Right ventricle myocardium superior (tissue), 1 donor: ENCODE data around the gene PRDM16. TPM values are rescaled to one million over a fixed set of nuclear protein-coding genes. Genes with fewer than 3 reads are reported as not detected.

Experiments used
- ATAC-seq: fragments of 200-7000 bp; cut with Tn5 transposase; one replicate; pipeline ENCODE4 v1.9.1; 2020; ENCODE audit warnings: mild to moderate bottlenecking; ENCODE audit not compliant: poor library complexity
- DNase-seq: peaks from one replicate; pipeline ENCODE4 v3.0.0-alpha.2; 2020
- intact Hi-C: fragments of 100-400 bp; cut with DNase I; formaldehyde crosslinking; loops from one replicate; pipeline ENCODE4 v1.11.2; 2022
- total RNA-seq: library from RNA; stranded (reverse); fragmentation: NEBNext Ultra II Directional; extraction: Animal tissue kit (Norgen Biotek cat#: 25700); gene quantifications from one replicate; pipeline ENCODE4 v1.2.1, GENCODE V29; 2021
- donor health status: DM: no; HTN: yes; CAD: no; lungs with severe emphysema.

Gene PRDM16
- total RNA-seq, 1 donor from 2014 or later, result 14.2 TPM

DNA sequence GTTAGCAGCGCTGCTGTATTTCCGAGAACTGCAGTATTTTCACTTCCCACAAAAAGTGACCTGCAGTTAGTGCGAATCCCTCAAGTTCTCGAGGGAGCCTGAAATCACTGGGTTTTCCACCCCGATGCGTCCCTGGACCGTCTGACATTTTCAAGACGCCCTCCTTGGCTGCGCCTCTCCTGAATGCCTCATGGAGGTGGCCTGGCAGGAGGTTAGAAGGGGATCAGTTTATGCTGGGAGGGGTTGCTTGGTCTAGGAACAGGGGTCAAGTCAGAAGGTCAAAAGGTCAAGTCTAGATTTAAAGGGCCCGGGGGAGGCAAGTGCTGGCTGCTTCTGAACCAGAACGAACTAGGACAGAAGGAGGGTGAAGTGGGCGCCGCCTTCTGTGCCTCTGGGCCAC is 176.8 kb downstream of the PRDM16 start:
- DNase-seq (no peak), ATAC-seq (no peak)
- intact Hi-C loops, result no loop called here

DNA sequence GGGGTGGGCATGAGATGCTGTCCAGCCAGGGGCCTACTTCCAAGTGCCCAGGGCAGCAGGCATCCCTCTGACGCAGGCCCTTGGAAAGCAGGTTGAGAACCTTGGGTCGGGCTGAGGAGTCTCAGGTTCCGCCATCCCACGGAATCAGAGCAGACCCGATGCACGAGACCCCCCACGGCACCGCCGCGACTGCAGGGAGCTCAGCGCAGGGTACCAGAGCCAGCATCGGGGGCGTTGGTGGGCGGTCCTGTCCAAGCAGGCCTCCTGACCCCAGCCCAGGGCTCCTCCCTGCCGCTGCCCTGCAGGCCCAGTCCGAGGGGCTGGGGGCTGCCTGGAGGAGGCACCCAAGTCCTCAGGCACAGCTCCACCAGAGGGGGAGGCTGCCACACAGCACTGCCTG is 177.2 kb downstream of the PRDM16 start:
- intact Hi-C loops, result no loop called here
- ATAC-seq (no peak), DNase-seq (no peak)

DNA sequence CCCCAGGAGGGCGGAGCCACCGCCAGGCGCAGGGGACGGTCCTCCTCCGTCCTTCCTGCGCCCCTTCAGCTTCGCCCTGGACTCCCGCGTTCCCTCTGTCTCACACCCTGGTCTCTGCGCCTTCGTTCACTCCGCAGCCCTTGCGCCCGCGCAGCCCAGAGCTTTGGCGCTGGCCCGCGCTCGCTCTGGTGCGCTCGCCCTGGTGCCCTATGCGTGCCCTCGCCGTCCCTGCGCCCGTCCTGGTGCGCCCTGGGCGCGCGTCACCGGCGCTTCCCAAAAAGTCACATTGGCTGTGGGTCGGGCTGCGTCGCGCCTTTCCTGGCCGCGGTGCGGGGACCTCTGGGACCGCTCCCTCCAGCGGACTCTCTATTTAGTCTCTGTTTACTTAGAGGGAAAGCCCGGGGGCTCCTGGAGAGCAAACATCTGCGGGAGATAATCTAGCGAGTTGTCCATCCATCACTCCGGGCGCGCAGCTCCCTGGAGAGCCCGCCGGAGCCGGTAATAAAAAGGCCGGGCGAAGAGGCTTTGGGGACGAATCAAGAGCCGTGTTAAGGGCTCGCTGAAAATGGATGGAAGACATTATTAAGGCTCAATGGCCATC is 178.6 kb downstream of the PRDM16 start:
- intact Hi-C loops, result no loop called here
- ATAC-seq, result no peak

DNA sequence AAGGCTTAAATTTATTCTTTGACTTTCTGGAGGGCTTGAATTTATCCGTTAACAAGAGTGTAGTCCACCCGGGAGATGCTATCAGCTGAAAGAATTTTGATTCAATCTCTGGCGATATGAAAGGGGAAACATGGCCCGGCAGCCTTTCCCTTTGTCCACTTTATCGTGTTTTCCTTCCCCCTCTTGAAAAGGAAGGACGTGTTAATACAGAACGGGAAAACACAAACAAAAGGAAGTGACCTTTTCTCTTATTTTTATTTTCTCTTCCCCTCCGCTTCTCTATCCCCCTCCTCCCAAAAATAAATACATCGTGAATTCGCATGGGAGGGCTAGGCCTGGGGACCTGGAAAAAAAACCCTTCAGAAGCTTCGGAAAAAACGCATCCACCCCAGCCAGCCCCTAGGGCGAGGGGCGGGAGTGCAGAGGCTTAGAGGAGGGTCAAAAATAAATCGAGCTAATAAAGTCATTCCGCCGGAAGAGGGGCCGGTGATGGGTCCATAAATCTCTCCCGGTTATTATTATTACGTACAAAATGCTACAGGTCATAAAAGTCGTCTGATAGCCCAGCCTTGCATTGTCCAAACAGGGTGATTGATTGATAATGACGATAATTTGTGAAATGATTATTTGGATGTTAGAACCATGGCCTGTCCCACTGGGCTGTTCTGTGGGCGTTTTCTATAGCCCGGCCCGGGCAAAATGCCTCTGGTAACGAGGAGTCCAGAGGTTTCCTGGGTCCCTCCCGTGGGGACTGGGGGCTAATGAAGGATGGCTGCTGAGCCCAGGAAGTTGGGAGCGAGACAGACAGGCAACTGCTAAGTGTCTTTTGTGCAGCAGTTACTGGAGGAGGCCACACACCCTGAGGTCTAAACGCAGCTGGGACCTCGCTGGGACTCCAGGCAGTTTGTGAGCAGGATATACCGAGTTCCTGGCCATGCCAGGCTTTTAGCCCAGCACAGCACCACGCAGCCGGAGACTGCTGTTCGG is 179.4 kb downstream of the PRDM16 start:
- DNase-seq, result no peak
- ATAC-seq, result no peak
- intact Hi-C loops, result no loop called here

More for the DNA sequence above, 178.6 kb downstream of the PRDM16 start:
- DNase-seq, result no peak

DNA sequence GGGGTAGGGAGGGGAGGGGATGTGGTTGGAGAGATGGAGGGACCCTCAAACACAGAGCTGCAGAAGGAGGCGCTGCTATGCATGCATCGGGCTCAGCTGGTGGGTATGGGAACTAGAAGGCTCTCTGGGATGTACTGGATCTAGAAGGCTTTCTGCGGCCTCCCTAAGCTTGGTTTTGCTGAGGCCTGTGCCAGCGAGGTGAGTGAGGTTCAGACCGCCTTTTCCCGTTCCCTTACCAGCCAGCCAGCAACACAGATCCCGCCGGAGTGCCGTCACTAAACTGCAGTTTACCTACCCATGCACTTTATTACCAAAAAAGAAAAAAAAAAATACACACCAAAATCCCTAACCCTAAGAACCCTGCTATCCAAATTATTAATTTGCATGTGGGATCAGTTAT is 180.2 kb downstream of the PRDM16 start:
- intact Hi-C loops, result no loop called here
- ATAC-seq (no peak), DNase-seq (no peak)

DNA sequence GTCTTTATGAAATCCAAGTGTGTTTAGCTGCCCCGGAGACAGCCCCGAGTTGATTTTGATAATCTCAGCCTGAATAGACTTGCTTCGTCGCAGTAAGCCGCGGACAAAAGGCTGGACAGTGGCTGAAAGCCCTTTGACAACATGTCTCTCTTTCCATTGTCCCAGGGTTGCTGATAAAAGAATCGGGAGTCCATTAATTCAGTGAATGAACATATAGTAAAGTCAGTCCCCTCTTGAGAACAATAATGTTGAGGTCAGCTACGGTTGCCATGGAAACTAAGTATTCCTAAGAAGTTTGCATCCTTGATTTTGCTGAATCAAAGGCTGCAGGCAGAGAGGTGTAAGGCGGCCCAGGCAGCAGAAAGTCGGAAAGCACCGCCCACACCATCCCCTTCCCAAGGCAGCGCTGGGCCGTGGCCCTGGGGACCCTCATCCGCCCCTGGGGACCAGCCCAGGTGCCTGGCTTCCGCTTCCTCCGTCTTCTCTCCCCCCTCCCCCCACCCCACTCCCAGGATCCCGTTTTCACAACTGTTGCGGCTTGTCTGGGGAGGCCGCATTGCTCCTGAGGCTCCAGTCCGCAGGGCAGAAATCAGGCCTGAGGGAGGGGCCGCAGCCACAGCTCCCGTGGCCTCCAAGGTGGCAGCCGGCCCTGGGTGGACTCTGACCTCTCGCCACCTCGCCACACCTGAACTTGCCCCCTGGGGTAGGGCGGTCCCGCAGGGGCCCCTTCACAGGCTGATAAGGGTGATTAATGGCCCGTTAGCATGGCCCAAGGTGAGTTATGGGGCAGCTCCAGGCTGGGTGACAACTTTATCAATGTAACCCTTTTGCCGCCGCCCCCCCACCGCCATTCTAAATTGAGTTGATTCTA is 180.9 kb downstream of the PRDM16 start:
- DNase-seq (no peak), ATAC-seq (no peak)
- intact Hi-C loops, result no loop called here

DNA sequence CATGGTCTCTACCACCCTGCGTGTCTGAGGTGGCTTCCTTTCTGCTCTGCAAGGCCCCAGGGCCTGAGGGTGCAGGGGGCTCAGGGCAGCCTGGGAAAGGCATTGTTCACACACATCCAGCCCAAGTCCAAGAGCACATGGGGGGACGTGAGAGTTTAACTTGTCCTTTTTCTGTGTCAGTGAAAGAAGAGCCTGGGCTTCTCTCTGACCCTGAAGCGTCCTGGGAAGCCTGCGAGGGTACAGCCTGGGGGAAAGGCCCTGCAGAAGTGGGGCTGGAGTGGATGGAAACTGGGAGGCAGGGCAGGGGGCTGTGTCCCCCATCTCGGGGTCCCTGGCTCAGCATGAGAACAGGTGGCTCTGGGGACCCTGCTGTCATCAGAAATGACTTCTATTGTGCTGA is 181.6 kb downstream of the PRDM16 start:
- intact Hi-C loops, result no loop called here
- ATAC-seq (no peak), DNase-seq (no peak)

DNA sequence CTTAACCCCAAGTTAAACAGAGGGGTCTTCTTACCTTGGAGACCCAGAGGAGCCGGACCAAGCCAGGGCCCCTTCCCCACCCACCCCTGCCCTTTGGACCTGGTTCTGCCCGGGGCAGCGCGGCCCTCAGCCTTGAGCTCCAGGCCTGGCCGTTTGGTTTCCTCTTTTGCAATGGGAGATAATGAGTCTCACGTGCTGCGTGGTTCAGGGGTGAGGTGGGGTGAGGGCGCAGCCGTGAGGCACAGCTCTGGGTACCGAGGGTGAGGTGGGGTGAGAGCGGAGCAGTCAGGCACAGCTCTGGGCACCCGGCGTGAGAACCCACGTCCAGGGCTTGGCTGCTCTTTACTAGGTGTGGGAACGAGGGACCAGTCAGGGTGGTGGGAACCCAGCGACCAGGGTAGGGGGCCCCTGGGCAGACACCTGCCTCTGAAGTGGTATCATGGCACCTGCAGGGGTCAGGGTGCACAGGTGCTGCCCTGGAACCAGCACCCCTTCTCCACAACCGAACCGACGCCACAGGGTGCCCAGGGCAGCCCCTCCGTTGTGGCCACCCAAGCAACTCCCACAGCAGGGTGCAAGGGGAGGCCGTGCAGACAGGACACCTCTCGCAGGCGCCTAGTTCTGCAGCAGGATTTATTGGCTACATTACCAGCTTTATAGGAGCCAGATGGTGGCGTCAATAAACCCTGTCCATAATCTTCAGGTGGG is 182.2 kb downstream of the PRDM16 start:
- DNase-seq (no peak), ATAC-seq (no peak)
- intact Hi-C loops, result no loop called here

DNA sequence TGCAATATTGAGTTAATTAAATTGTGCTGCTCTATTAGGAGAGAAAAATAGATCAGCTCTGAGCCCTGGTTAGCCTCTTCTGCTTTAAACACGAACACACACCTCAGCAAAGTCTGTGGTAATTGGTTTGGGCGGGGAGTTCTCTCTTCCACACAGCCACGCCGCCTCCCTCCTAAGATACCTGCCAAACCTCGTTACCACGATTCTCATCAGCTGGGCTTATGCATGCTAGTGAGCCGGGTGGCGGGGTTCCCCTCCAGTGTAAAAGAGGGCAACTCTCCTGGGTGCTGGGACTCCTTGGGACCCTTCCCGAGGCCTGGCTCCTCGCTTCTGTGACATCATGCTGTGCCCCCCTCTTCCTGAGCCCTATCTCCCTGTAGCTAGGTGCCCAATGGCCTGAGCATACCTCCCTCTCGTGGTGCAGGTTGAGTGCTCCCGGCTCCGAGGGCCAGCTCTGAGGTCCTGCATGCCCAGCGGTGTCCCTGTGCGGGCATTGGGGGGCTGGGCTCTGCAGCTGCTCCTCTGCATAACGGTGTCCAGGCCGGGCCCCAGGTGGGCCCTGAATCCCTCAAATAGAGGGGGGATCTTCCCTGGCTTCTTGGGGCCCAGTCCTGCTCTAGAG is 182.9 kb downstream of the PRDM16 start:
- DNase-seq (no peak), ATAC-seq (no peak)
- intact Hi-C loops, result no loop called here

DNA sequence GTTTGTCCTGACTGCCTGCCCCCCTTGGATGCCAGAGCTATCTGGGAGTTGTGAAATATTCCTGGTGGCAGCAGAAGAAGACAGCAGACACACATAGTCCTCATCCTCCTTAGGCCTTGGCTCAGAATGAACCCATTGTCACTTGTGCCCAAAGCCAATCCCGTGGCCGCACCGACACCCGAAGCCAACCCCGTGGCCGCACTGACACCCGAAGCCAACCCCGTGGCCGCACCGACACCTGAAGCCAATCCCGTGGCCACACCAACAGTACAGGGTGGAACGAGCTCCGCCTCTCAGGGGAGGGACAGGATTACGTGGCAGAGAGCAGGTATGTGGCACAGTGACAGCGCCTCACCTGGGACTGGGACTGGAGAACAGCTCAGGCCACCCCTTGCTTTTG is 186.7 kb downstream of the PRDM16 start:
- DNase-seq, result no peak
- intact Hi-C loops, result no loop called here
- no peak for ATAC-seq

DNA sequence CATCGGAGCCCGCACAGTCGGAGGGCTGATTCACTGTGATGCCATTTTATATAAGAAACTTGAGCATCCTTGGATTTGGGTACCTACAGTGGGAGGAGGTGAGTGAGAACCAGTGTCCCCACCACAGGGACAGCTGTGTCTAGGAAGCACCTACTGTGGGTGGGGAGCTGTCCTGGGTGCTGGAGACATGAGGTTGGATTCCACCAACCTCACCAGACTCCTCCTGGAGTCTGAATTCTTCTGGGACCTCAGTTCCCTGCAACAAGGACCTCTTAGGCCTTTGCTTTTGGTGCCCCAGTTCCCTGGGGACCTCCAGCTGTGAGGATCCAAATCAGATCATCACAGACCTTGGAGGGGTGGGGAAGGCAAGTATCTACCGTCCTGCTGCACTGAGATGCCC is 188.8 kb downstream of the PRDM16 start:
- no peak for DNase-seq
- intact Hi-C loops, result no loop called here
- no peak for ATAC-seq

DNA sequence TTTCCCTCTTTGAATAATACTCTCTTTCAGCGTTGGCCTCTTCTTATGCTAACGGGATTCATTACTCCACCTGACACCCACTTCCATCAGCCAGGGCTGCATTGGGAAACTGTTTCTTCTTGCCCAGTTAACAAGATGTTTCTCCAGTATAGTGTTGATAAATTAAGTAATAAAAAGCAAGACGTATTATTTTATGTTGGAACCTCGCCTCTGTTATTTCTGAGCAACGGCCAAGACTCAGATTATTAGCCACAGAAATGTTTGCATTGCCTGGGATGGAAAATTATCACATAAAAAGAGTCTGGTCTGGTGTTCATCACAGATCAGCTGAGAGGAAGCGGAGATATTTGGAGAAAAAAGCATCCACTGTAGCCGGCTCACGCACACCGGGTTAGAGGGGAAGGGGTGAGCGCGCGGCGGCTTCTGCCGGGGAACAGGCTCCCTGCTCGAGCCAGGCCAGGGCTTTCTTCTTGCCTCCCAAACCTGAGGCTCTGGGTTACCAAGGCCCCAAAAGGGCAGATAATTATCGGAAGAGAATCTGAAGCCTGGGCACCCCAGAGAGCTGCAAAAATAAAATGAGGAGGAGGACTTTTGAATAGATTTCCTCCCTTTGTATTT is 189.5 kb downstream of the PRDM16 start:
- no peak for ATAC-seq
- intact Hi-C loops, result no loop called here
- DNase-seq, result no peak

DNA sequence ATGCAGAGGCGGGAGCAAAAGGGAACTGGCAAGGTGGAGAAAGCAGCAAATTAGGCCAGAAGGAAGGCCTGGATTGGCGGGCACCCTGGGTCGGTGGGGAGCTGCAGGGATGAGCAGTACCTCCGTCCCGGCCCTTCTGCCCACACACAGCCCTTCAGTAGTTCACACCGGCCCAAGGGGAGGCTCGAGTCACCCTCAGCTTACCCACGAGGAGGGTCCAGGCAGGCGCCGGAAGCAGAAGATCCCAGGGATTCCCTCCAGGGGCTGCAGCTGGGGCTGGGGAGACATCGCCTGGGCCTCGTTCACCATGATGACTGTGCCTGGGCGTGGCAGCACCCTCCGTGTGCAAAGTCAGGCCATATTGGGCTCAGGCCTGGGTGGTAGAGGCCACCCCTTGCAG is 190.0 kb downstream of the PRDM16 start:
- ATAC-seq (no peak), DNase-seq (no peak)
- intact Hi-C loops, result no loop called here

DNA sequence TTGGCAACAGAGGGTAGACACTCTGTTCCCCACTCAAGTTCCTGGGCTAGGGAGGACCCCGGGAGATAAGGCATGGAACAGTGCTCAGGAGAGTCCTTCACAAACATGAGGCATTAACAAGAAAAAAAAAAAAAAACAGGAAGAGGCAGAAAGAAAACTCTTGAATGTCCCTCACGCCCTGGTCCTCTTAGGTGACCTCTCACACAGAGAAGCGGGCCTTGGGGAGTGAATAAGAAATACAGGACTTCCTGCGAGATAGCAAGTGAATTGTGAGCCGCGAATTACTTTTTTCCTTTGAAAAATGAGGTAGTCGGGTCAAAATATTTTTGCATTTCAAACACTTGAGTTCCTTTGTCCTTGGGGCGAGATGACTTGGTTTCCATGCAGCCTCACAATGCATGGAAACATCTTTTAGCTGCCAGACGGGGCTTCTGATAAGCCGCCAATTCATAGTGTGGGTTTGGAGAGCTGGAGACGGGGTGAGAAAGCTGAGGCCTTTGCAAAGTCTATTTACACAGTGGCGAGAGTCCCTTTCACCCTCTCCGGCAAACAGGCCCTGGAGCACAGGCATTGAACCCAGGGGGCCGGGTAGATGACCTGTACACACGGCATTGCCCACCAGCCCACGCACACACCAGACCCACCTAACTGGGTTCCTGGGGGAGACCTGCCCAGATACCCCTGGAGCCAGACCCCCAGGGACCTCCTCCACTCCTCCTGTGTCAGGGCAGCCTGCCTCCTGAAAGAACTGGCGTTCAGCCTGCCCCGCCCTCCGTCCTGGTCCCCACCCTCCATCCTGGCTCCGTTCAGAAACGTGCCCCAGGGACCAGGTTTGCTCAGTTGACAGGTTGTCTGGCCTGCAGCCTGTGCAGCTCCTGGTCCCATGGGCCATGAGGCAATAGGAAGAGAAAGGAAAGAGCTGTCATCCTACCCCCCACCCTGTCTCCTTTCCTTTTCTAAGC is 192.3 kb downstream of the PRDM16 start:
- intact Hi-C loops, result no loop called here
- ATAC-seq, result no peak

DNA sequence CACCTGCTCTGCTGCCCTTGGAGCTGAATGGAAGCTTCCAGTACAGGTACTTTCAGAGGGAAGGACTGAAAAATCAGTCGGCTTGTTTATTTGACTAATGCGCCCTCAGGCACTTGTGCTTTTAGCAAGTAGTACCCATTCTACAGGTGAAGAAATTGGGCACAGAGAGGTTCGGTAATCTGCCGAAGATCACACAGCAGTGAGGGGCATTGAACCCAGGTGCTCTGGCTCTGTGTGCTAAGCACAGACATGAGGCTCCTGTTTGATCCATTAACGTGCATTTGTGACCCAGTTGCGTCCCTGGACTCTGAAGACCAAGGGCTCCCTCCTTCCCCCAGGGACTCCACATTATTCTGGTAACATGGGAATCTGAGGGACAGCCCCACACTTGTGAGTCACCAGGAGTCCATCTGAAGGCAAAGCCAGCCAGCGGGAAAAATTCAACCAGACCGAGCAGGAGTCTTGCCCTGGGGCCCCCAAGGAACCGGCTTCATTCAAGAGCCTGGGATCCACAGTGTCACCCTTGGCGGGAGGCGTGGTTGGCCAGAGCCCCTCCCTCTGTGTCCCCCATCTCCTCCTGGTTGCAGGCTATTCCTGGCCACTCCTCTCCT is 193.1 kb downstream of the PRDM16 start:
- intact Hi-C loops, result no loop called here
- no peak for ATAC-seq
- no peak for DNase-seq

More for the DNA sequence above, 192.3 kb downstream of the PRDM16 start:
- DNase-seq, result no peak

DNA sequence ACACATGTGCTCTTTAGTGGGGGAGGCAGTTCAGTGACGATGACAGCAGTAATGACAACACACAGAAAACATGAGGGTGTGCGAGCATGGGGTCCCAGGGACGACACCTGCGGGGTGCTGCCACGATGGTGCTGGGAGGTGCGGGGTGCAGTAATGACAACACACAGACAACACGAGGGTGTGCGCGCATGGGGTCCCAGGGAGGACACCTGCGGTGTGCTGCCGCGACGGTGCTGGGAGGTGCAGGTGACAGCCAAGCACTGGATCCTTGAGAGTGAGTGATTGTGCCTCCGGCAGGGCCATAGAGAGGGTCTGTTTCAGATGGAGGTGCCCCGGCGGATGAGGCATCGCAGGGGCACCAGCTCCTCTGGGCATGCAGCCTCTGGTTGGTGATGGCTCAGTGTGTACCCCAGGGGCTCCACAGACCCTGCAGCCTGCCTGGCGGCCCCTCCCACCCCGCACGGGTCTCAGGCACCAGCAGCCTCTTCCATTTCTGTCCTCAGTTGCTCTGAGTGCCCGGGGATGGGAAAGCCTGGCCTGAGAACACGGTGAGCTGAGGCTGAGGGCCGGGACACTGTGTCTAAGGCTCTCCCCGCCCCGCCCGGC is 193.8 kb downstream of the PRDM16 start:
- ATAC-seq (no peak), DNase-seq (no peak)
- intact Hi-C loops, result no loop called here
